Smooth muscle cell (in vitro differentiated cells): ENCODE measurements around the gene OPN3. TPM values are rescaled to one million over a fixed set of nuclear protein-coding genes. Genes with fewer than 3 reads are reported as not detected.
A peak's percentile ranks its signal among the peaks of the same experiment; 100 is the strongest.

ENCODE experiments used
- DNase-seq: peaks from one replicate; lab custom pipeline; 2025; ENCODE audit not compliant: unreplicated experiment; lab: John Stamatoyannopoulos, UW
- H2AFZ ChIP-seq: fragments of 200-600 bp; sonication (generic); 2 replicates; pipeline ENCODE4 v1.6.0; 2016; ENCODE audit warnings: antibody characterized with exemption, low read depth, mild to moderate bottlenecking
- H3F3A ChIP-seq: fragments of 200-600 bp; sonication (generic); 2 replicates; pipeline ENCODE4 v1.6.0; 2017; ENCODE audit warnings: antibody characterized with exemption, low read depth
- H3K27ac ChIP-seq: fragments of 200-600 bp; sonication (generic); 2 replicates; pipeline ENCODE4 v1.5.1; 2016; ENCODE audit warnings: low read depth, mild to moderate bottlenecking
- H3K27me3 ChIP-seq: fragments of 200-600 bp; sonication (generic); 2 replicates; pipeline ENCODE4 v1.6.1; 2016; ENCODE audit warnings: low read depth, mild to moderate bottlenecking
- H3K36me3 ChIP-seq: fragments of 200-600 bp; sonication (generic); 2 replicates; pipeline ENCODE4 v1.5.1; 2016; ENCODE audit warnings: low read depth
- H3K4me1 ChIP-seq: fragments of 200-600 bp; sonication (generic); 2 replicates; pipeline ENCODE4 v1.5.1; 2016; ENCODE audit warnings: low read depth
- H3K4me2 ChIP-seq: fragments of 200-600 bp; sonication (generic); 2 replicates; pipeline ENCODE4 v1.6.0; 2016; ENCODE audit warnings: mild to moderate bottlenecking
- H3K4me3 ChIP-seq: fragments of 200-600 bp; sonication (generic); 2 replicates; pipeline ENCODE4 v1.5.1; 2016; ENCODE audit warnings: mild to moderate bottlenecking
- H3K79me2 ChIP-seq: fragments of 200-600 bp; sonication (generic); 2 replicates; pipeline ENCODE4 v1.6.0; 2016; ENCODE audit warnings: low read depth, mild to moderate bottlenecking
- H3K9ac ChIP-seq: fragments of 200-600 bp; sonication (generic); 2 replicates; pipeline ENCODE4 v1.6.0; 2016; ENCODE audit warnings: low read depth
- H3K9me3 ChIP-seq: fragments of 200-600 bp; sonication (generic); replicated peaks from 2 replicates; pipeline ENCODE4 v1.5.1; 2016; ENCODE audit warnings: low read depth
- H4K20me1 ChIP-seq: fragments of 200-600 bp; sonication (generic); 2 replicates; pipeline ENCODE4 v1.6.0; 2016; ENCODE audit warnings: low read depth
- WGBS: methylation state at CpG from one replicate; pipeline ENCODE4 v1.1.7; 2016; ENCODE audit warnings: low lambda C conversion rate; 5-methylcytosine and 5-hydroxymethylcytosine counted together
- polyA plus RNA-seq: library from polyadenylated mRNA; unstranded; fragments of >200 nt; fragmentation: Nextera tagmentation; extraction: Ambion mirVana; gene quantifications from 2 replicates; pipeline ENCODE4 v1.2.1, GENCODE V29; 2016
- total RNA-seq: library from RNA; depleted of rRNA; stranded (reverse); fragments of >200 nt; gene quantifications from 2 replicates; pipeline ENCODE4 v1.2.3, GENCODE V29; 2014
- TF ChIP-seq, protein P1 (sequence below): fragments of 200-600 bp; sonication (generic); IDR thresholded peaks from 2 replicates; pipeline ENCODE4 v1.5.1; 2017; ENCODE audit warnings: borderline replicate concordance, mild to moderate bottlenecking, antibody characterized with exemption; ENCODE audit not compliant: insufficient read depth, poor library complexity, severe bottlenecking

OPN3 gene
- total and polyA plus RNA-seq, 2 experiments from 2014 or later, result 24.8 to 33.0 TPM

DNA sequence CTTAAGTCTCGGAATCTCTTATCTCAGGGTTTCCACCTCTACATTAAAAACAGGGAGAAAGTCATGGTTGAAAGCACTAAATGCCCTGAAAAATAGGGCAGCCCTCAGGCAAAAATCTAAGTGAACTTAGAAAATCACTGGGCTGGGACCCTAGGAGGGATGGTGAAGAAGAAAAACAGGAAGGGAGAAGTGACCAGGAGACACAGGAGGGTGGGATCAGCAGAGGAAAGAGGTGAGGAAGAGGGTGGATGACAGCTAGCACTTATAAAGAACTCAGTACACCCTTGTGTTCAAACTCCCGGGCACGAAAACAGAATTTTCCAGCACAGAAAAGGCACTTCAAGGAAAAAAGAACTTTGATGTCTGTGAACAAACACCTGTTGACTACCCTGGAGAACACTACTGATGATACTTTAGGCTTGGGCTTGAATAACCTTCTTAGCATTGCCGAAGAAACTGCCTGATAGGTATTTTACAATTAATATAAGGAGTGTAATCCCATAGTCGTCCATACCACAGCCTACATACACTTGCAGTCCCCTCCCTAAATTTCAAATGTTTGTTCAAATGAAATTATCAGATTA is 2.0 kb downstream of the OPN3 start:
- H3K79me2 ChIP-seq, result peaks cover 45% of the 10 kb centered on the region
- TF ChIP-seq, protein P1, sequence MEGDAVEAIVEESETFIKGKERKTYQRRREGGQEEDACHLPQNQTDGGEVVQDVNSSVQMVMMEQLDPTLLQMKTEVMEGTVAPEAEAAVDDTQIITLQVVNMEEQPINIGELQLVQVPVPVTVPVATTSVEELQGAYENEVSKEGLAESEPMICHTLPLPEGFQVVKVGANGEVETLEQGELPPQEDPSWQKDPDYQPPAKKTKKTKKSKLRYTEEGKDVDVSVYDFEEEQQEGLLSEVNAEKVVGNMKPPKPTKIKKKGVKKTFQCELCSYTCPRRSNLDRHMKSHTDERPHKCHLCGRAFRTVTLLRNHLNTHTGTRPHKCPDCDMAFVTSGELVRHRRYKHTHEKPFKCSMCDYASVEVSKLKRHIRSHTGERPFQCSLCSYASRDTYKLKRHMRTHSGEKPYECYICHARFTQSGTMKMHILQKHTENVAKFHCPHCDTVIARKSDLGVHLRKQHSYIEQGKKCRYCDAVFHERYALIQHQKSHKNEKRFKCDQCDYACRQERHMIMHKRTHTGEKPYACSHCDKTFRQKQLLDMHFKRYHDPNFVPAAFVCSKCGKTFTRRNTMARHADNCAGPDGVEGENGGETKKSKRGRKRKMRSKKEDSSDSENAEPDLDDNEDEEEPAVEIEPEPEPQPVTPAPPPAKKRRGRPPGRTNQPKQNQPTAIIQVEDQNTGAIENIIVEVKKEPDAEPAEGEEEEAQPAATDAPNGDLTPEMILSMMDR, result no peak

DNA sequence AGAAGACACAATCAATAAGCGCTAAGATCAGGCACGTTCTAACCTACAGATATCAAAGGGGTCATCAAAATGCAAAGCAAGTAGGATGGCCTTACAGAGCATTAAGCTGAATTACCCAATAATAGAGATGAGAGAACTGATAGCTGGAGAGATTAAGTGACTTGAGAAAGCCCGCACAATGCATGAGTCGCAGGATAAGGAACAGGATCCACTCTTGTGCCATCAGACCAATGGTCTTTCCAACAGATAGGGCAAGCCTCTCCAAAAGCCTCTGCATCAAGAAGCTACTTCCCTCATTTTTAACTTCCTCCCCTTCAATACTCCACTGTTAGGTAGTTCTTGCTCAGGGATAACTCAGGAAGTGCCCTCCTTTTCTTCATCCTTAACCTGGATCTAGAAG is 2.6 kb downstream of the OPN3 start:
- H3K9me3 ChIP-seq, result no peaks in the 10 kb centered on the region
- H3K9ac ChIP-seq, result no peak overlapping the region
- WGBS, result 48% methylated on average over 4 of the region's 4 CpGs
- H2AFZ ChIP-seq, result no peak overlapping the region
- H3K4me3 ChIP-seq, result peak overlapping the region; percentile 93
- H3K4me2 ChIP-seq, result peak overlapping the region; percentile 99
- peaks cover 27% of the 10 kb centered on the region for H3K4me1 ChIP-seq
- peaks cover 51% of the 10 kb centered on the region for H3K79me2 ChIP-seq
- H3F3A ChIP-seq, result peaks cover 6% of the 10 kb centered on the region
- TF ChIP-seq, protein P1, result no peak
- peak overlapping the region; percentile 21 for H3K27ac ChIP-seq
- no peaks in the 10 kb centered on the region for H3K36me3 ChIP-seq
- H3K27me3 ChIP-seq, result no peaks in the 10 kb centered on the region
- H4K20me1 ChIP-seq, result peaks cover 23% of the 10 kb centered on the region
- DNase-seq, result no peak

More for the DNA sequence above, 2.0 kb downstream of the OPN3 start:
- H4K20me1 ChIP-seq, result peaks cover 23% of the 10 kb centered on the region
- no peak for DNase-seq
- H3K9ac ChIP-seq, result no peak overlapping the region
- peaks cover 27% of the 10 kb centered on the region for H3K4me1 ChIP-seq
- no peaks in the 10 kb centered on the region for H3K27me3 ChIP-seq
- H3K4me3 ChIP-seq, result peak overlapping the region; percentile 93
- WGBS, result 59% methylated on average over 5 of the region's 5 CpGs
- no peaks in the 10 kb centered on the region for H3K9me3 ChIP-seq
- H3K36me3 ChIP-seq, result no peaks in the 10 kb centered on the region
- peak overlapping the region; percentile 21 for H3K27ac ChIP-seq
- peaks cover 6% of the 10 kb centered on the region for H3F3A ChIP-seq
- H2AFZ ChIP-seq, result no peak overlapping the region
- H3K4me2 ChIP-seq, result peak overlapping the region; percentile 99

DNA sequence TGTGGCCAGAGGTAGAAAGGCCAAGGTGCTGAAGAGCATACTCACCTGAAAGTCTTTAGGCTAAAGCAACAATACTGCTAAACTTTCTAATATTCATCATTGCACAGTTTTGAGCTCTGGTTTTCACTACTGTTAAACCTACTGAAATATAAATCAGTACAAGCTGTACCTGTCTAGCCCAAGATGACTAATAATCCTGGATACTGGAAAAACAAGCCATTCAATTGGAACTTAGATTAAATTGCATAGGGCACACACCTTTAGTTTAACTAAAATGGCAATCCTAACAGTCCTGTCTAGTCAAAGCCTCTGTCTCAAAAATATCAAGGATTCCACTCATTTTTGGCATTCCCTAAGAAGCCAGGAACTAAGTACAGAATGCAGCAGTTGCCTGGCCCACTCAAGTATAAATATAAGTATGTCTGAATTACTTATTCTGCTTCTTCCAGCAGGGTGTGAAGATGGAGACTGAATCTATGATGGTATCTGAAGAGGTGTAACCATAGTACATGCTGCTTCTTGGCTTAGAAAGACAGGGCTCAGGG is 3.1 kb downstream of the OPN3 start:
- Histone ChIP-seq H2AFZ (no peak overlapping the region), H3K4me2 (peak overlapping the region; percentile 99), H3F3A (peaks cover 6% of the 10 kb centered on the region), H3K4me3 (peak overlapping the region; percentile 93), H4K20me1 (peaks cover 23% of the 10 kb centered on the region), H3K79me2 (peaks cover 54% of the 10 kb centered on the region), H3K27me3 (no peaks in the 10 kb centered on the region), H3K36me3 (no peaks in the 10 kb centered on the region), H3K4me1 (peaks cover 27% of the 10 kb centered on the region), H3K9me3 (no peaks in the 10 kb centered on the region), H3K27ac (peak overlapping the region; percentile 25), H3K9ac (no peak overlapping the region)
- DNase-seq, result no peak
- TF ChIP-seq, protein P1, result no peak

DNA sequence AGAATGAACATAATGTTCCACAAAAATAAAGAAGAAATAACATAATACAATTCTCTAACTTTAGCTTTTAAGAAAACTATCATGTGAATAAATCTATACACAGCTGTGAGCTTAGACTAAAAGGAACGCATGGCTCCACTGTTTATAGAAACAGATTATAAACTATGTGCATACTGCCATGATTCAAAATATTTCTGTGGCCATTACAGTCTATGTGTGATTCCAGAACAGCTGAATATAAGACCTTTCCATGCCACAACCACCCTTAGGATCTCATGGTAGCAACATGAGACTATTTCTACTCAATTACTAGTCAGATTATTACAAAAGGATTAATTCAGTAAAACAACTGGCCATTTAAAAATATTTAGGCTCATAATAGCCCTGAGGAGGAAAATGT is 3.9 kb downstream of the OPN3 start:
- Histone ChIP-seq H3K4me1 (peaks cover 27% of the 10 kb centered on the region), H3K27me3 (no peaks in the 10 kb centered on the region), H2AFZ (no peak overlapping the region), H3K4me2 (no peak overlapping the region), H3K36me3 (no peaks in the 10 kb centered on the region), H3K79me2 (peaks cover 54% of the 10 kb centered on the region), H3K9me3 (no peaks in the 10 kb centered on the region), H3K9ac (no peak overlapping the region), H3K4me3 (no peak overlapping the region), H3F3A (peaks cover 6% of the 10 kb centered on the region), H4K20me1 (peaks cover 23% of the 10 kb centered on the region), H3K27ac (peak overlapping the region; percentile 25)
- TF ChIP-seq, protein P1, result no peak
- DNase-seq, result no peak
- 81% methylated on average over 1 of the region's 1 CpG for WGBS
